Endometrial microvascular endothelial cells (primary cell): ENCODE measurements around the gene SDK2. TPM values are rescaled to one million over a fixed set of nuclear protein-coding genes. Genes with fewer than 3 reads are reported as not detected.

Experiments
- in situ Hi-C: cut with HindIII; loops from 2 replicates; pipeline ENCODE4 v1.10.0; 2017; ENCODE audit warnings: low sequenced_read_pairs, low pct_unique_long_range_greater_than_20kb; ENCODE audit errors: inconsistent ontology term
- total RNA-seq: library from RNA; depleted of rRNA; stranded (reverse); fragments of >200 nt; gene quantifications from one replicate; pipeline ENCODE4 v1.2.3, GENCODE V29; 2015; ENCODE audit errors: inconsistent ontology term

The SDK2 gene
- total RNA-seq, 1 donor from 2014 or later = not detected

DNA sequence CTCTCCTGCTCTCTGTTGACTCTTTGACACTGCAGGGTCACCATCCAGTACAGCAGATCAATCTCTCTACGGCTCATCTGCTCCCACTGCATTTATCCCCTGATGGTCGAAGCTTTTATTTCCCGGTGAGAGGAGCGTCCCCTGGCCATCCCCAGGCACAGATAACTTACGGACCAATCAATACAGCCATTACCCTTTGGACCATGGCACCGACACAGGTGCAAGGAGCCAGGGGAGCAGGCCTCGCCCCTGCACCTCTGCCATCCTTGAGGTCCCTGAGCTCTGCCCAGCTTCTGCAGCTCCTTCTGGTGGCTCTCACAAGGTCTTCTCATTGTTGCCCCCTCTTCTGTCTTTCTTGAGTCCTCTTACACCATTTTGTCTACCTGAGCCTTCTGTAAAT, 115.6 kb downstream of the SDK2 start:
- in situ Hi-C loops = no loop called here

DNA sequence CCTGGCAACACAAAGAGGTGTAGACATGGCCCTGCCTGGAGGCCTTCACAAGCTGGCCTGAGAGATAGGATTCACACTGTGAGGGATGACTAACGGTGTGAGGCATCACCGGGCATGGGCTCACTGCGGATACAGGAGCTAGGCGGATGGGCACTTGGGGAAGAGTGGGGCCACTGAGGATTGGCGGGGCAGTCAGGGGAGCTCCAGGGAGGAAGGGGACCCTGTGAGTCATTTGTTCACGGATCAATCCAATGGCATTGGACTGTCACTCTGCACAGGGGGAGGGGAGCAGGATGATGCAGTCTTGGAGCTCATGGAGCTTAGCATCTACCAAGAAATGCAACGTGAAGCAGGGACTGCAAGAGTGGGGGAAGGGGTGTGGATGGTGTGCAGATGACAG, 117.3 kb downstream of the SDK2 start:
- in situ Hi-C loops = no loop called here

DNA sequence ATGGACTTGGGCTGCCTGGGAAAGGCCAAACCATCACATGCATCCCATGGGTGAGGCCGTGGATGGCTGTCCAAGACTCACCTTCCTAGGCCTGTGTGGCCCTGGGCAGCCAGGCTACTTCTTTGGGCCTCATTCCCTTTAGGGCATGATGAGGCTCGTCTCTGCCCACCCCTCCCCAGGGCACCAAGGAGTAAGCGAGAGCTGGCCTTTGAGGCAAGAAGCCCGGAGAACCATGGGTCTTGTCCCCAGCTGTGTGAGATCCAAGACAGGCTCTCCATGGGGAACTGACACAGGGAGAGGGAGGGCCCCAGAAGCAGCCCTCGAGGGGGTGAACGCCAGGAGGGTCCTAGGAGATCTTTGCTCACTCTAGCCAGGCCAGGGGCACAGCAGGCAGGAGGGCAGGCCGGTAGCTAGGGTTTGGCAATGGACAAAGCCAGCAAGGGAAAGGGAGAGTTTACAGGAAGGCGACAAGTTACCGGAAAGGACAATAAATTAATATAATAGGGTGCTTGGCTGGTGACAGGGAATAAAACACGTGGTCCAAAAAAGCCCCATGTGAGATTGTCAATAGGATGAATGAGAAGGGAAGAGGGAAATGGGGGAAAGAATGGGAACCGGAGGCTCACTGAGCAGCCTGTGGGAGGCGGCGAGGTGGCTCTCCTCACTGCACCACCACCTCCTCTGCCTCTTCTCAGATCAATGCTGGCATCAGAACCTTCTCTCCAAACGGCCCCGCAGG, 119.1 kb downstream of the SDK2 start:
- in situ Hi-C loops = no loop called here

DNA sequence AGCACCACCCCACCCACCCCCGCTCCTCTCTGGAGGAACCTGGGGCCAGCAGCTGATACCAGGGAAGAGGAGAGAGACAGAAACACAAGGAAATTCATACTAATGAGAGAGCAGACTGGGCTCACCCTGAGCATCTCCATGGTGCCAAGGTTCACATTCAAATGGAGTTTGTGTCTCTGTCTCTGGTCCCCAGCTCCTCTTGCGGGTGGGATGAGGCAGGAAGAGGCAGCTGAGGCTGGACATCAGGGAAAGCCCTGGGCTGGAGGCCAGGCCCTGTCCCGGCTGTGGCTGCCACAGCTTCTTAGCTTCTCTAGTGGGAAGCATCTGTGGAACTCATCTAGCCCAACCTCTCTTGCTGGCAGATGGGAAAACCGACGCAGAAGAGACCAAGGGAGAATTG, 121.5 kb downstream of the SDK2 start:
- in situ Hi-C loops = no loop called here

DNA sequence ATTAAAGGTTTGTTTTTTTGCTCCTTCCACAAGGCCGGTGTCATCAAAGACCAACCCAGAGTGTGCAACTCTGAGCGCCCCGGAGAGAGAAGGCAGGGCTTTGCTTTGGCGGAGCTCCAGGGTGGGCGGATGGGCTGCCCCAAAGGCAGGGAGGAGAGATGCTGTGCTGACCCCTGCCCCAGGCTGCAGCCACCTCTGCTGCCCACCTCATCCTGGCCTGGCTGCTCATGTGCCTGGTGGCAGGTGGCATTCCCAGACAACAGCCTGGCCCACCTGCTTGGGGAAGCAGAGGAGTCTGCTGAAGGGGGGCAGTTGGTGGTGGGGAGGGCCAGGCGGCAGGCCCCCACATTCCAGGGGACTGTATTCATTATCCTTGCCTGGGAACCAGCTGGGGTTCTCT, 122.1 kb downstream of the SDK2 start:
- in situ Hi-C loops = no loop called here

DNA sequence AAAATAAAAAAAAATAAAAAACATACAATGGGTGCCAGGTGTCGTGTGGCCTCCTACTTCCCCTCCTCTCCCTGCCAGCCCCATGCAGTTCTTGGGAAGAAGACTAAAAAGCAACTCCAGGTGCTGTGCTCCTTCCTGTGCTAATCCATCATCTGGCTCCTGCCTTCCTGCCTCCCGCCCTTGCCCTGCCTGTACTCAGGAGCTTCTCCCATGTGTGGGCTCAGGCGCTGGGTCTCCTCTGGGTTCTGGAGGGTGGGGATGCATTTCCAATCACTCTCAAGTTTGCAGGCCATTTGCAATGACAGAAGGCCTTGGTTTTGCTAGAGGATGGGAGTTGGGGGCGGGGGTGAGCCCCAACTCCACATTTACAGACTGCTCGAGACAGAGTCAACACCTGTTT, 122.9 kb downstream of the SDK2 start:
- in situ Hi-C loops = no loop called here

DNA sequence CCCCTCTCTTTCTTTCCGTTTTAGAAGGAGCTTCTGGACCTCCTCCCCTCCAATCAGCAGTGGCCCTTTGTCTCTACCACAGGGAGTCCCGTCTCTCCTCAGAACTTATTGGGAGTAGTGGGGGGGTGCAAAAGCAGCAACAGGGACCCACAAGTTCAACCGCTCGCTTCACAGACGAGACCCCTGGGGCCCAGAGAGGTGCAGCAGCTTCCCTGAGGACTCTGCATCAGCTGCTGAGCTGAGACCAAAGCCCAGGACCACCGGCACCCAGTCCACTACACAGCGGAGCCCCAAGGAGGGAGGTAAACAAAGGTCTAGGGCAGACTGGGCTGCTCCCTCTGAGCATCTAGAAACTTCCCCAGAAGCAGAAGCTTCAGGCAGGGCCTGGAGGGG, 123.9 kb downstream of the SDK2 start:
- in situ Hi-C loops = no loop called here

DNA sequence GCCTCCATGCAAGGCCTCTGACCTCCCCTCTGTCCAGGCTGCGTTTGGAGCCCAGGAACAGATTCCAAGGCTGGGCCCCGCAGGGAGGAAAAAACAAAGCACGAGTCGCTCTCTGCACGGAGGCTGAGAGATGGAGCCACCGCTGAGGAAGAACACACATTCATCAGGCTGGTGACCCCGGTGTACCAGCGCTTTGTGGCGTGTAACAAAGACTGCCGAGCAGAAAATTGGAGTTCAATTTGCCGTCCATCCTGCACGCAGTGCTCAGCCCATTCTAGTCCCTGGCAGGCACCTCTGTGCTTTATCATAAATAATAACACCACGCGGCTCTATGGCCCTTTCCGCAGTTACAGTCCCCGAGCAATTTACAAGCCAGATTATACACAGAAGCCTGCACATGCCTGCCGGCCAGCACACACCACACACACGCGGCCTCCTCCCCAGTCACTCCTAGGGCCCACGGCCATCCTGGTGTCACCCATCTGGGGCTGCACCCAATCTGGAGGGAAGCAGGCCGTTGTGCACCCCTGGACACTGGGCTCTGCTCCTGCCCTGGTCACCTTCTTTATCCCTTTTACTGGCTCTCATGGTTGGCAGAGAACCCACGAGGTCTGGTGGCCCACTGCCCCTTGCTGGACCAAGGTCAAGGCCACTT, 124.4 kb downstream of the SDK2 start:
- in situ Hi-C loops = no loop called here

DNA sequence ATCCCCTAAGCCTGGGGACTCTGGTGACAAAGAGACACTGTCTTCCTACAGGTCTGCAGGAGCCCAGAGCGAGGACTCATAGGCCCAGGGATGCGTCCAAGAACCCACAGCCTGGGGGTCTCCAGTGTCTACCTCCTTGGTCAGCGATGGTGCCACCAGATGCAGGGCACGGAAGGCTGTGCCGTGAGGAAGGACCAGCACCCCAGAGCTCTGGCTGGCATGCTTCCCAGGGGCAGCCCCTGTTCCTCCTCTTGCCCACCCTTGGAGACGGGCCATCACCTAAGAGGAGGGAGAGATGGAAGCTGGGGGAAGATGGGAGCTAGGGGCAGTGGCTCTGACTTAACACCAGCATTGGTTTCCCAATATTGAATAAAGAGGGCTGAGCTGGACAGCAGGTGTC, 125.2 kb downstream of the SDK2 start:
- in situ Hi-C loops = no loop called here

DNA sequence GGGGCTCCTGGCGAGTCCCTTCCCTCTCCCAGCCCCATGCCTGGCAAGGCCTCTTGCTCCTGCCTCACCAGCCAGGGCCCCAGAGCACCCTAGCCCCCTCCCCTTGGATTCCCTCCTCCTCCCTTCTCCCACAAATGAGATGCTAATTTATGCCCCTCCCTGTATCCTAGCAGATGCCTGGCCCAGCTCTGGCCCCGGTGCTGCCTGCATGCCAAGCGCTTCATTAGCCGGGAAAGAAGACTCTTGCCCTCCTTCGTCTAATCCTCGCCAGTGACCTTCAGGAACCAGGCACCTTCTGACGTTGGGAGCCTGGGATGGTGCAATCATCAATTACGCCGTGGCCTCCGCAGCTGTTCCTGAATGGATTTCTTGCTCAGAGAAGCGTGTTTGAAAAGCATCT, 127.8 kb downstream of the SDK2 start:
- in situ Hi-C loops = no loop called here

DNA sequence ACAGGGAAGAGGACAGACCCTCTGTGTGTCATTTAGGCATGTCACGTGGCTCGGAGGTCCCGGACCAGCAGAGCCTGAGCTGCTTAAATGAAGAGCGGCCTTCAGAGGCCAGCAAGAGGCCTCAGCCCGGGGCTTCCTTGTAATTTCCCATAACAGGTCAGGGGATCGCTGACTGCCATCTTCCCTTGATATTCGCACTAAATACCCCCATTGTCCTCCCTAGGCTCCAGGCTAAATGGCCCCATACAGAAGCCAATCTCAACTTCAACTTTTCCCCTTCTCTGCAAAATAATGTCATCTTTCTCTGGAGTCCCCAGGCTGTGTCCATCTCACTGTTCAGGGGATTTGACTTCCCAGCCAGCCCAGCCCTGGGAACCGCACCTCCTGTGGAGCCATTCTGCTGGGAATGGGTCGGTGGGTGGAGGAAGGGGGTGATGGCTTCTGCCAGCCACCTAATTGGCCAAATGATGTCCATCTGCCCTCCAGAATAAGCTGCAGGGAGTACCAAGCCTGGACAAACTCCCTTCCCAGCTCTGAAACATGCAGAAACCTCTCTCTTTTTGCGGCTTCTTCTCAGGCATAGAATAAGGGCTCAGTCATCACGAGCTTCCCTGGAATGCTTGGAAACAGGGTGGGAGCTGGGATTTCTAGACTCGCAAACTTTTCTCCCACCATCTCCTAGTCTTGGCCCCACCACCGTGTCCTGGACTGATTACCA, 129.9 kb downstream of the SDK2 start:
- in situ Hi-C loops = no loop called here

DNA sequence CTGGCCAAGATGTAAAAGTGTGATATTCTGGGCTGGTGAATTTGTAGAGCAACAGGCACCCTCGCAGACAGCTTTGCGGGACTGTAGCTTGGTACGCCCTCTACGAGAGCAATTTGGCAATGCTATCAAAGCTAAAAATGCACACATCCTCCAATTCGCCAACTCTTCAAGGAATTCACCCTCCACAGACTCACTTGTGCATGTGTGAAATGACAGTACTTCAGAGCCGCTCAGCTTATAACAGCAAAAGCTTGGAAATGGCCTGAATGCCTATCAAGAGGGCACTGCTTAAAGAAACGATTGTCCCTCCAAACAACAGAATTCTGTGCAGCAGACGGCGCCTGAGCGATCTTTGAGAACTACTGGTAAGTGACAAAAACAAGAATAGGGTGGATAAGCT, 130.8 kb downstream of the SDK2 start:
- in situ Hi-C loops = no loop called here

DNA sequence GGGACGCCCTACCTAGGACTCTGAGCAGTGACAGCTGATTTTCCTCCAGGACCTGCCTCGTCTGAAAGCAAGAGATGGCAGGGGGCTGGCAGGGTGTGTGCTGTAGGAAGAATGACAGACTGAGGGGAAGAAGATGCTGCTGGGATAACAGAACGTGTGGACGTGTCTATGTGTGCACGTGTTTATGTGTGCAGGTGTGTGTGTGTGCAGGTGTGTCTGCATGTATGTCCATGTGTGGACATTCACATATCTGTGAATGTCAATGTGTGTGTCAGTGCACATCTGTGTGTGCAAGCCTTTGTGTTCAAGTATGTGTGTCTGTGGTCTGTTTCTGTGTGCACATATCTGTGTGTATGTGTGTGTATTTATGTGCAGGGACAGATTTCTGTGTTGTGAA, 132.5 kb downstream of the SDK2 start:
- in situ Hi-C loops = no loop called here

DNA sequence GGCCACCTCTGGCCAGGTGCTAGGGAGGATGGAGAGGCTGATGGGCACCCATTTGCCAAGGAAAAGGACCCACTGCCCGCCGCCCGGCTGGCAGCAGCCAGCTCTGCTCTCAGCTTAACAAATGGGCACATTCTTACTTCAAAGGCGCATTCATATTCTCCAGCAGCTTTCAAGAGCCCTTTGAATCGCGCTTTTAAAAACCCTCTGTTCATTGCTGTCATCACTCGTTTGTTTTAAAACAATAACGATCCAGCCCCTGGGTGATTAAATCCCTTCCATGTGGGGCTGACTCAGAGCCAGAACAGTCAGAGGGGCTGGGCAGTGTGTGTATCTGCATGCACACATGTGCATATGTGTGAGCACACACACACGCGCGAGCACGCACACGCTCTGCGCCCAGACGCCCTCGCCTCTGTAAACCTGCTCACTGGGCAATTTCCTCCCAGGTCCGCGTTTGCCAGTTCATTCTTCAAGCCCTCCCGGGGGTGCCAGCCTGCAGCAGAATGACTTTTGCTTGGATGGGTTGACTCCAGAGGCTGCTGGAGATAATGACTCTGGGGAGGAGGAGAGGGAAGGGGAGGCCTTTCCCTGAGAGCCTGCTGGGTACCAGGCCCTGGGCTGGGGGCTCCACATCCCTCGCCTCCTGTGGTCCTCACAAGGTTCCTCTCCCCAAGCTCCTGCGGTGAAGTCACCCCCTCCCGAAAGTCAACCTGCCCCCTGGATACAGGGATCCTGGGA, 133.1 kb downstream of the SDK2 start:
- in situ Hi-C loops = no loop called here

DNA sequence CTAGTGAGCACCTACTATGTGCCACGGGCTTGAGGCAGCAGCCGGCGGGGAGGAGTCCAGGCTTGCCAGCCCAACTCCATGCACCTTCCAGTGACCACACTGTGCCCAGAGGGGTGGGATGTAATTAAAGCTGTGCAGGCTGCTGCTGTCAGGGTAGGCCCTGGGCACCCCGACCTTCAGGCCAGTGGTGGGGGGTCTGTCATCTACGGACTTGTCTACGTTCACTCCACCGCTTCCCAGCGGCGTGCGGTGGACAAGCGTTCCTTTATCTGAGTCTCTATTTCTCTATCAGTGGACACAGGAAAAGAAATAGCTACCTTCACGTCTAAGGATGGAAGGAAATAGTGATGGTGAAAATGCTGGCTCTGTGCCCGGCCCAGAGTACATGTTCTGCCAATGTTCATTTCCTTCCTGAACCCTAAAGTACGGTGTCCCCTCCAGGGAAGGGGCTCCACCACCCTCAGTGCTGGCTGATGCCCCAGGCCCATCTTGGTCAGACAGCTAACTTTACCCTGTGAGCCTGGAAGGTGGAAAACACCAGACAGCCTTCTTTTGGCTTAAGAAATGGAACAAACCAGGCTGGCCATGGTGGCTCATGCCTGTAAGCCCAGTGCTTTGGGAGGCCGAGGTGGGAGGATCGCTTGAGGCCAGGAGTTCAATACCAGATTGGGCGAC, 135.2 kb downstream of the SDK2 start:
- in situ Hi-C loops = no loop called here

DNA sequence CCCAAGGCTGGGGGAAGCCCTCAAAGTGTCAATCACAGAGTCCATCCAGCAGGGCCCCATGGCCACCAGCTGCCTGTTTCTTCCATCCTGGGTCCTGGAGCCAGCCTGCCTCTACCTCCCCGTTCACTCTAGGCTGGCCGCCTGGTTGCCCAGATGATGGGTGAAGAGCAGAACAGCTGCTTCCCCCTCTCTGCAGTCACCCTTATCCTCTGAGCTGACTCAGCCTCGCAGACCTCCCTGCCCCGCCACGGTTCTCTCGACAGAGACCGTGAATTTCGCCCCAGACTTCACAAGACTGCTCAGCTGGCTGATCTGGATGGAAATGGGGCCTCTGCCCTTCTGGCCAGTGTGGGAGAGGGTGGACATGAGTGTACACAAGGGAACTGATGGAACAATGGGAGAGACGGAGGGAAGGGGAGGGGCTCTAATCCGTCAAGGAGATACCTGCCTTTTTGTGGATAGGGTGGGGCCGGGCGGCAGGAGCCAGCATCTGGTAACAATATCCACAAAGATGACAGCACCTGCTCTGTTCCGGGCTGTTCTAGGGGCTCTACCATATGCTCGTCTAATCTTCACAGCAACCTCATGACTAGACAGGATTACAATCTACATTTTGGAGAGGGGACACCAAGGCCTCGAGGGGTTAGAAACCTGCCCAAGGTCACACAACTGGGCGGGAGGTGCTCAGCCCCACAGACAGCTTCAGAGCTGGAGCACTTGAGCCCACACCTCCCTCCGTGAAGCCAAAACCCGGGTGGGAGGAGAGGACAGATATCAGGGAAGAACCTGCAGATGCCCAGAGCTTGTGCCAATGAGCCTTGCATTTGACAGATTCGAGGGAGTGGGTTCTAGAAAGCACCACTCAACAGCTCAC, 136.0 kb downstream of the SDK2 start:
- in situ Hi-C loops = no loop called here

DNA sequence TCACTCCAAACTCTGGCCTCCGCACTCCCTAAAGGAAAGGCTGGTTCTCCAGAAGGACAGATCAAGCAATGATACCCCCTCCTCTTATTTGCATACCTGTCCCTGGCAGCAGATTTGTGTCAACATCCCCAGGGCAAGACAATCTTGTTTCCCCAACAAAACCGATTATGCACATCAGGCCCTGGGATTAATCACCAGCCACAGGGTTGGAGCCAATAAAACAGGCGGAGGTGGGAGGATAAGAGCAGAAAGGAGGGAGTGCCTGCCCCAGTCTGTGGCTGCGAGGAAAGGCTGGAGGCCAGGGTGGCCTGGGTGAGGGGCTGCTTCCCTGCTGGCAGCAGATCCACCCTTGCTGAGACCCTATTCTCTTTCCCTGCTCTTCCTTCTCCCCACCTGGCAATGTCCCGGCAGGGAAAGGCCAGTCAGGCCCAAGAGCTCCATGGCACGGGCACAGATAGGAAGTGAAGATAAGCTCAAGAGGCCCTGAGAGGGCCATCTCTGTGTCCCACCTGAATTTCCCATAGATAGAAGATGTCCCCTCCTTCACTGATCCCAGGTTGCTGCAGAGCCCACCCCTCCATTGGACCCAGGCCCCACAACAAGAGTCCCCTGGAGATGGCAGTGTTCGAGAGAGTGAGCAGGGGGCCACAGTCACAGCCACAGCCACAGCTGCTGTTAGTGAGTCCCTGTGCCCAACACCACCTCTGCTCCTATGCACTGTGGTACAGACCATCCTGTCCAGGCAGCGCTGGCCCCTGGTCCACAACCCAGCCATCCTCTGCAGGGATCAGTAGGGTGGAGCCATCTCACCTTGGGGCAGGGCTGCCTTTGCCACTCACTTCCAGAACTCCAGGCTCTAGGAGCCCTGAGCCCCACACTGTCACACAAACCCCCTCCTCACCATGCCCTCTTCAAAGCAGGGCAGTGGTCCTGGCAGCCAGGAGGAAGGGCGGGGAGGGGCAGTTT, 137.5 kb downstream of the SDK2 start:
- in situ Hi-C loops = no loop called here
